GM21526 (cell line): Measurements from ENCODE around the gene CD3E.
"Not testable (repeated sequence)": the region's sequence is repeated elsewhere in the genome, so short reads cannot be mapped to it uniquely, and the experiment has no call there.

Experiments used
- ATAC-seq: cut with Tn5 transposase; IDR thresholded peaks from one replicate; pipeline ENCODE4 v1.9.1; 2021; ENCODE audit warnings: moderate library complexity; ENCODE audit not compliant: unreplicated experiment, low FRiP score

CD3E gene

GRCh38 chr11:118289401-118289800, 15.1 kb upstream of the CD3E start:
- ATAC-seq = no peak

DNA sequence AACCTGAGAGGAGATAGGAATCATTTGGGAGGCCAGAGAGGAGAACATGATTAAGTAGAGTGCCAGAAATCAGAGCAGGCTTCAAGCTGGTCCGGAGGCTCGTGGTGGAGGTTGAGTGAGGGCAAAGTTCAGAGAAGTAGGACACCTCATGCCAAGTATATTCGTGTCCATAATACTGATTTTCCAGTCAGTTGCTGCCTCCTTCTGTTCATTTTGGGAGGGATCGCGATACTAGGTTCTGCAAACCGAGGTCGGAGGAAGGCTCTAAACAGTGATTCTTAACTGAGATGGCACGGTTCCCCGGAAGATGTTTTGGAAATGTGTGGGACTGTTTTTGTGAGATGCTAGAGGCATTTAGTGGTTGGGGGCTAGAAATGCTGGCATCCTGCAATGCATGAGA, 13.6 kb upstream of the CD3E start:
- ATAC-seq = no peak

DNA sequence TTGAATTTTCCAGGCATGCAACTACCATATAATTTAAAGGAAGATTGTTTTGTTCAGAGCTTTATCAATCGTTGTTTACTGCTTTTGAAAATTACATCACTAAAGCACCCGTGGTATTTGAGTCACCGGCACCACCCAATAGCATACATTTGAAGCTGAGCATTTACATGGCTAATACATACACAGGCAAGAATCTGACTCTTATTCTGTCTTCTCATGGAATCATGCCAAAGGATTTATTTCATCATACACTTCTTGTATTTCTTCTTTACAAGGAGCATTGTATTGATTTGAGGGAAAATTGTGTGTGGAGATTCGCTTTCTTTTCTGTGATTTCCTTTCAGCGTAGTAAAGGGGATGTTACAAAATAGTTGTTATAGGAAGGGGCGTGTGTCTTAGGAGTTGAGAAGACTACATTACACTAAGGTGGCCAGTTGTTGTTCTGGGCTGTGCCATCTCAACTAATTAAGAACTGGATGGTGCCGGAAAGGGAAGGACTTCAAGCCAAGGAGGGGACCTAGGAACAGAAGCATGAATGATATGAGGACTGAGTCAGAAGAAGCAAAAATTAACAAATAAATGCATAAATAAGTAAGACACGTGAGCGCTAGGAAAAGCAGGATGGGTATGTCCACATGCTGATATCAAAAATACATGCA, 12.9 kb upstream of the CD3E start:
- ATAC-seq = no peak

DNA sequence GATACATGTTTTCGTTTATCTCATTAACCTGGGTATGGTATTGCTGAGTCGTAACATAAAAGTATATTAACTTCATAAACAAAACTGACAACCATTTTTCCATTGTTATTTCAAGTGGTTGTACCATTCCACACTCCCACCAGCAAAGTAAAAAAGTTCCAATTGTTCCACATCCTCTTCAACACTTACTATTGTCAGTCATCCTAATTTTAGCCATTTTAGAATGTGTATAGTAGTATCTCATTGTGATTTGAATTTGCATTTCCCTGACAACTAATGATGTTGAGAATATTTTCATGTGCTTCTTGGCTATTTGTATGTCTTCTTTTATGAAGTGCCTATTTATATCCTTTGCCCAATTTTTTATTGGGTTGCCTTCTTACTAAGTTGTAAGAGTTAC, 10.5 kb upstream of the CD3E start:
- no peak for ATAC-seq

DNA sequence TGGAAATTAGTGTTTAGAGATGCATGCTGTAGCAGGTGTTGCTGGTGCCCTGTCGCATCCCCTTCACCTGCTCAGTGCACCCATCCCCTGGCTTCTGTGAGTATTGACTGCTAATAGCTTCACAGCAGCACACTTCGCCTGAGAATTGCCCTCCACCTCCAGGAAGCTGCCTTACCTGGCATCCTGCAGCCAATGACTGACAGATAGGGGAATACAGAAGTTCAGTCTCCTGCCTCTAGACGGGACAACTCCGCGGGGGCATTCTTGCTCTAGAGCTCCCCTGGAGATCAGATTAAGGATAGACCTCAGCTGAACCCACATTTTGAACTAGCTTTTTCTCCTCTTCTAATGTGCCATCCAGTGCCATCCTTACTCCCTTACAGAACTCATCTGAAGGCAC, 9.3 kb upstream of the CD3E start:
- ATAC-seq = no peak

DNA sequence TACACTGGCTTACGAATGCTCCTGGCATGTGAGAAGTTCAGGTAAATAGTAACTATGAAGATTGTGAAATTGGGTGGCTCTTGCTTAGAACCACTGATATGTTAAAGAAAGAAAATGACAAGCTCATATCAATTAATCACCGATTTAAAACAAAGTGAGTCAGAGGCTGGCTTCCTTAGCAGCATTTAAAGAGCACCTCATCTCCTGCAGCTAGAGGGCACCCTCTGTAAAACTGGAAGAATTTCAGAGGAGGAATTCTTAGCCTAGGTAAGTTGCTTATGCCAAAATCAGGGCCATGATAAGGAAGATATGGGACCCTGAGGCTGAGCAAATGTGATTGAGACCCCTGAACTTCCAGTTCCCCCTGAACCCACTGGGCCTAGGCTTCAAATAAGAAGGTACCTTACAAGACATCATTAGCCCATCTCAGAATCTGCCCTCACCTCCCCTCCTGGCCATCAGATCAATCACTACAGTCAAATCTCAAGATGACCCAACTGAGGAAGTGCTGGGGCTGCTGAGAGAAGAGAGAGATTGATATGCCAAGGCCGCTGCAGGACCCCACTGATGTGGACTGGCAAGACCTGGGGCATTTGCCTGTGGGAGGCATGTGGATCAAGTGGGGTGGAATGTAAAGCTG, 8.6 kb upstream of the CD3E start:
- ATAC-seq = no peak

GRCh38 chr11:118301600-118302195, 2.8 kb upstream of the CD3E start:
- no peak for ATAC-seq

DNA sequence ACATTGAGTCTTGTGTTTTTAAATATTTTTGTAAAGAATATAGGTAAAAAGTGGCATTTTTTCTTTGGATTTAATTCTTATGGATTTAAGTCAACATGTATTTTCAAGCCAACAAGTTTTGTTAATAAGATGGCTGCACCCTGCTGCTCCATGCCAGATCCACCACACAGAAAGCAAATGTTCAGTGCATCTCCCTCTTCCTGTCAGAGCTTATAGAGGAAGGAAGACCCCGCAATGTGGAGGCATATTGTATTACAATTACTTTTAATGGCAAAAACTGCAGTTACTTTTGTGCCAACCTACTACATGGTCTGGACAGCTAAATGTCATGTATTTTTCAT, 333 bp upstream of the CD3E start:
- no peak for ATAC-seq

DNA sequence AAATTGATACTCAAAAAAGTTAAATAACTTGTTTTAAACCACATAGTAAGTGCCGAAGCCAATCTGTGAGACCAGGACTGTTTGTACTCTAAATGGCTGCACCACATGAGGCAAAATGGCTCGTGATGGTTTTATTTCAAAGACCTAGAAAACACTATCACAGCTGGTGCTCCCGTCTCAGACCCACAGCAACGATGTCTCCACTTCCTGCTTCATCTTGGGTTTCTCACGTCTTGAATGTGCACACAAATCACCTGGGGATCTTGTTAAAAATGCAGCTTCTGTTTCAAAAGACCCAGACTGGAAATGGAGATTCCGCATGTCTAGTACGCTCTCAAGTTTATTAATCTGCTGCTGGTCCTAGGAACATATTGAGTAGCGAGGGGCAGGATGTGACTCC, 1.2 kb downstream of the CD3E start:
- no peak for ATAC-seq

DNA sequence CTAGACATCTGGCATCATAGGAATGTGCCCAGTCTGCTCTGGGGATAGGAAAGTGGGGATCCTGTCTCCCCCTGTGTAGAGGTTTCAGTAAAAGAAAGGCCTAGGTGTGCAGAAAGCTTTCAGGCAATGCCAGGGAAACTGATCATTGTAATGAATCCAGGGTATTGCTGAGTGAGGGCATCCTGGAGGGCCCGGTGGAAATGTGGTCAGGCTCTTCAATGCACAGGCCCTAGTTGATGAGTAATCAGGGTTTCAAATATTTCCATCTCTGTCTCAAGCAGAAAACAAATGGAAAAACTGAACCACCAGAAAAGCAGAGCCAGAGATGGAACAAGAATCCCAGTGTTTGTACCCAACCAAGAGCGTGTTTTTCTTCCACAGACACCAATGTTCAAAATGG, 2.0 kb downstream of the CD3E start:
- ATAC-seq = no peak

DNA sequence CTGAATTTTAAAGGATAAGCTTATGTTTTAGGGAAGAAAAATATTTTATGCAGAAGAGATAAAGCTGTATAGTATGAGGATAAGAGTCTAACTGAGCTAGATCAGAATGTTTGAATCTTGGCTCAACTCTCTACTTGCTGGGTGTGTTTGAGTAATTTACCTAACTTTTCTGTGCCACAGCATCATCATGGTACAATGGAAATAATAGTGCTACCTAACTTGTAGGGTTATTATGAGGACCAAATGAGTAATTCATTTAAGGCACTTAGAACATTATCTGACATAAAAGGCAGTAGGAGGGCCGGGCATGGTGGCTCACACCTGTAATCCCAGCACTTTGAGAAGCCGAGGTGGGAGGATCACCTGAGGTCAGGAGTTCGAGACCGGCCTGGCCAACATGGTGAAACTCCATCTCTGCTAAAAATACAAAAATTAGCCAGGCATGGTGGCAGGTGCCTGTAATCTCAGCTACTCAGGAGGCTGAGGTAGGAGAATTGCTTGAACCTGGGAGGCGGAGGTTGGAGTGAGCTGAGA, 4.5 kb downstream of the CD3E start:
- ATAC-seq = not testable (repeated sequence)

DNA sequence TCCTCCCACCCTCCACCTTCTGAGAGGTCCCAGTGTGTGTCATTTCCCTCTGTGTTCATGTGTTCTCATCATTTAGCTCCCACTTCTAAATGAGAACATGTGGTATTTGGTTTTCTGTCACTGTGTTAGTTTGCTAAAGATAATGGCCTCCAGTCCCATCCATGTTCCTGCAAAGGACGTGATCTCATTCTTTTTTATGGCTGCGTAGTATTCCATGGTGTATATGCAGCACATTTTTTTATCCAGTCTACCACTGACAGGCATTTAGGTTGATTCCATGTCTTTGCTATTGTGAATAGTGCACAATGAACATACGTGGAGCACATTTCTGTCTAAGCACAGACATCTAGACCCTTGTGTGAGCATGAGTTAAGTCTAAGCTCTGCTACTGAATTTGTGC, 5.7 kb downstream of the CD3E start:
- no peak for ATAC-seq

- no peak for ATAC-seq
These were observed 6.4 kb downstream of the CD3E start for GRCh38 chr11:118310781-118311485.

- ATAC-seq = no peak
These were observed 7.0 kb downstream of the CD3E start for GRCh38 chr11:118311518-118311917.

DNA sequence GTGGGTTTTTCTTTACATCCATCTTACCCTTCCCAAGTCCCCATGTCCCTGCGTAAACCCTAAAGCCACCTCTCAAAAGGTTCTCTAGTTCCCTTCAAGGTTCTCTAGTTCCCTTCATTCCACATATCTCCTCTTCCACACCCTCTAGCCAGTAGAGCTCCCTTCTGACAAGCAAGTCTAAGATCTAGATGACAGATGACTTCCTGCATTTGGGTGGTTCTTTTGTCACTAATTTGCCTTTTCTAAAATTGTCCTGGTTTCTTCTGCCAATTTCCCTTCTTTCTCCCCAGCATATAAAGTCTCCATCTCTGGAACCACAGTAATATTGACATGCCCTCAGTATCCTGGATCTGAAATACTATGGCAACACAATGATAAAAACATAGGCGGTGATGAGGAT, 7.8 kb downstream of the CD3E start:
- ATAC-seq = no peak

- ATAC-seq = no peak
These were observed 8.7 kb downstream of the CD3E start for GRCh38 chr11:118313242-118313641.

DNA sequence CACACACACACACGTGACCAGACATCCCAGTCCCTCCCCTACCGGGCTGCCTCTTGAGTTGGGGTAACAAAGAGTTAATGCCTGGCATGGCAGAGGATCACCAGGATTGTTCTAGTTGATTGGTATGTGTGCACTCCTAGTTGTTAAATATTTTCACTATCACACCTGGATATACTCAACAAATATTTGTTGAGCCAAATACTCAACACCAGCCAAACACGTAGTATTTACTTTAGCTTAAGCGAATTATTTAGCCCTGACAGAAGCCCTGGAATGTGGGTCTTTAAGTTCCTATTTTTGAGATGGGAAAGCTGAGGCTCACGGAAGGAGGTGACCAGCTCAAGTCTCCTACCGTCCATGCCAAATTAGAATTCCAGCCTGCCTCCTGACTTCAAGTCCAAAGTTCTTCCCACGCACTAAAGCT, 10.5 kb downstream of the CD3E start:
- ATAC-seq = no peak

DNA sequence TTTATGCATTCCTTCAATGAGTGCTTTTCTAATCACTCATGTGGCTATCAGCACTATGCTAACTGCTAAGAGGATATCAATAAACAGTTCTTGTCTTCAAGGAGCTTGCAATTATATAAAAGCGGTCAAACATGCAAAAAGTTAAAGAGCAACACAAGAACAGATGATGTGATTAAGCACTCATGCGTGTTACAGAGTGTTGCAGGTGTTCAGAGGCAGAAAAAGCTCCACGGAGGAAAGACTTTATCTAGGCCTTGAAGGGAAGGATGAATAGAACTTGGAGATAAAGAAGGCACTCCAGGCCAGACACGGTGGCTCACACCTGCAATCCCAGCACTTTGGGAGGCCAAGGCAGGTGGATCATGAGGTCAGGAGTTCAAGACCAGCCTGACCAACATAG, 13.6 kb downstream of the CD3E start:
- no peak for ATAC-seq

GRCh38 chr11:118318581-118319336, 14.2 kb downstream of the CD3E start:
- ATAC-seq = no peak

- ATAC-seq = no peak
These were observed 14.8 kb downstream of the CD3E start for GRCh38 chr11:118319337-118319707.

DNA sequence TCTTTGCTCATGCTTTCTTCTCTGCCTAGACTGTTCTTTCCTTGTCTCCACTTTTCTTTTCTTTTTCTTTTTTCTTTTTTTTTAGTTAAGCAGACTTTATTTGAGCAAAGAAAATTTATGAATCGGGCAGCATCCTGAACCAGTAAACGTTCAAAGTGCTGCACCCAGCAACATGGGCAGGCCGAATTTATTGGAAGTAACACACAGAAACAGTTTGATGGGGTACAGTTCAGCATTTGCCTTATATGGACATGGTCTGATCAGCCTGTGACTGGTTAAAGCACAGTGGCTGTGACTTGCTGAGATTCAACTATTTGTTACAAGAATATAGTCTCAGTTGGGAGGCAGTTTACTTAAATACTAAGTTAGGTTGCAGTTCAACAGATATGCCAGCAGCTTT, 16.0 kb downstream of the CD3E start:
- ATAC-seq = no peak
